GM21515 (cell line): Measurements from ENCODE around the gene KDM3A.

Experiments
- ATAC-seq: cut with Tn5 transposase; IDR thresholded peaks from one replicate; pipeline ENCODE4 v1.9.1; 2021; ENCODE audit not compliant: unreplicated experiment

KDM3A gene

GRCh38 chr2:86512892-86513291, 71.7 kb downstream of the KDM3A start:
- ATAC-seq = no peak

GRCh38 chr2:86513948-86514660, 72.9 kb downstream of the KDM3A start:
- no peak for ATAC-seq

- ATAC-seq = no peak
Observed at GRCh38 chr2:86518481-86518880, 77.3 kb downstream of the KDM3A start.

- ATAC-seq = no peak
Observed at GRCh38 chr2:86519349-86519748, 78.2 kb downstream of the KDM3A start.

GRCh38 chr2:86520153-86520552, 79.0 kb downstream of the KDM3A start:
- ATAC-seq = no peak

- no peak for ATAC-seq
Observed at GRCh38 chr2:86521922-86522321, 80.8 kb downstream of the KDM3A start.

- no peak for ATAC-seq
Observed at GRCh38 chr2:86522711-86523110, 81.5 kb downstream of the KDM3A start.

GRCh38 chr2:86523491-86523890, 82.3 kb downstream of the KDM3A start:
- no peak for ATAC-seq

- ATAC-seq = no peak
Observed at GRCh38 chr2:86525421-86526340, 84.5 kb downstream of the KDM3A start.

- ATAC-seq = no peak
Observed at GRCh38 chr2:86533589-86533988, 92.4 kb downstream of the KDM3A start.

GRCh38 chr2:86541334-86541733, 100.2 kb downstream of the KDM3A start:
- no peak for ATAC-seq
